Activated naive CD4-positive, alpha-beta T cell treated with anti-CD3 and anti-CD28 coated beads, Interleukin-2, amount 10 ng/mL, durations not matched to agents 7 days and 5 days (primary cell): ENCODE data around the gene VHLL.
A peak's percentile ranks its signal among the peaks of the same experiment; 100 is the strongest.
"Not testable (repeated sequence)": the region's sequence is repeated elsewhere in the genome, so short reads cannot be mapped to it uniquely, and the experiment has no call there.

Experiments used
- CTCF ChIA-PET: fragments of 350-600 bp; sonication (Branson Sonifier 250); formaldehyde crosslinking; loops from one replicate; lab custom pipeline; 2021; ENCODE audit warnings: antibody characterized with exemption; lab: Charles Lee
- DNase-seq: peaks from one replicate; pipeline ENCODE4 v3.0.0-alpha.2; 2020
- H3K27ac Mint-ChIP-seq: one replicate; pipeline ENCODE4 v1.8.0; 2021; ENCODE audit warnings: mild to moderate bottlenecking, moderate library complexity, mixed read lengths
- H3K27me3 Mint-ChIP-seq: one replicate; pipeline ENCODE4 v1.8.0; 2021; ENCODE audit warnings: mild to moderate bottlenecking, mixed read lengths
- H3K36me3 Mint-ChIP-seq: one replicate; pipeline ENCODE4 v1.8.0; 2021; ENCODE audit warnings: mixed read lengths
- H3K4me1 Mint-ChIP-seq: one replicate; pipeline ENCODE4 v1.8.0; 2021; ENCODE audit warnings: mixed read lengths
- H3K4me3 Mint-ChIP-seq: one replicate; pipeline ENCODE4 v1.8.0; 2021; ENCODE audit warnings: mild to moderate bottlenecking, moderate library complexity, mixed read lengths
- H3K9me3 Mint-ChIP-seq: one replicate; pipeline ENCODE4 v1.8.0; 2021; ENCODE audit warnings: mixed read lengths

The VHLL gene

DNA sequence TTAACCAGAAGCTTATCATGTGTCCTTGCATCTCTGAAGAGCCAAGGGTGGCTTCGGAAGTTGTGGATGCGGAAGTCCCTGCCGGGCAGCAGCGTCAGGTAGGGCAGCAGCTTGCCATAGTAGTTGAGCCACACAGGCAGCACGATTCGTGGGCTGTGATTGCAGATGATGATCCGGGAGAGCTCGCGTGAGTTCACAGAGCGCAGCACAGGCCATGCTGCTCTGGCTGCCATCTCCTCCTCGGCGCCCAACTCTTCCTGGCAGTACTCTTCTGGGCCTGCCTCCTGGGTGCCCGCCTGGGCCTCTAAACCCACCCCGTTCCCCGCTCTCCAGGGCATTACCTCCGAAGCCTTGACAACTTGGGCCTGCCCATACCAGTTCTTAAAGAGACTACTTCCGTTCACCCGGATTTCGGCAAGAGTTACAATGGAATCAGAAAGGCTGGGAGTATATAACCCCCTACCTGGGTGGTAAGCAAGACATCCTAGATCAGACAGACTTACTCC lies at the start of gene VHLL:
Gene VHLL, minus strand, starts transcription at position 456 of the 506 bp plus-strand sequence. Its CDS starts 118 bp downstream, at position 338.
- H3K9me3 Mint-ChIP-seq: no peaks in the 10 kb centered on the region

DNA sequence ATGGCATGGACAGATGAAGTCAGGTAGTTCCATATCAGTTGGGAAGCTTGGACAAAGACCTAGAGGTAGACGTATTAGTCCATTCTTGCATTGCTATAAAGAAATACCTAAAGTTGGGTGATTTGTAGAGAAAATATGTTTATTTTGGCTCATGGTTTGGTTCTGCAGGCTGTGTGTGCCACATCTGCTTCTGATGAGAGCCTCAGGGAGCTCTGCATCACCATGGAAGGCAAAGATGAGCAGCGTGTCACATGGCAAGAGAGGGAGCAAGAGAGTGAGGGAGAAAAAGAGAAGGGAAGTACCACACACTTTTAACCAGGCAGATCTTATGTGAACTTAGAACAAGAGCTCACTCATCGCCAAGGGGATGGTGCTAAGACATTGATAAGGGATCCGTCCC lies 48.2 kb upstream of the VHLL start:
- CTCF ChIA-PET: interaction anchor here (1.3 kb wide), 1 partner anchor 39 kb away, joined by 6 read pairs; no protein-coding TSS in a partner anchor
- peaks cover 3% of the 10 kb centered on the region for H3K4me1 Mint-ChIP-seq
- no peak overlapping the region for H3K4me3 Mint-ChIP-seq
- DNase-seq: no peak
- H3K27me3 Mint-ChIP-seq: peaks cover 32% of the 10 kb centered on the region
- no peak overlapping the region for H3K27ac Mint-ChIP-seq
- H3K36me3 Mint-ChIP-seq: no peaks in the 10 kb centered on the region
- no peaks in the 10 kb centered on the region for H3K9me3 Mint-ChIP-seq

More for the DNA sequence above, at the start of gene VHLL:
- Mint-ChIP-seq H3K27me3 (no peaks in the 10 kb centered on the region), H3K4me3 (no peak within 1 kb of the TSS), H3K27ac (no peak within 1 kb of the TSS), H3K4me1 (peaks cover 17% of the 10 kb centered on the region), H3K36me3 (peaks cover 4% of the 10 kb centered on the region)
- CTCF ChIA-PET: no interaction called here
- no peak for DNase-seq

DNA sequence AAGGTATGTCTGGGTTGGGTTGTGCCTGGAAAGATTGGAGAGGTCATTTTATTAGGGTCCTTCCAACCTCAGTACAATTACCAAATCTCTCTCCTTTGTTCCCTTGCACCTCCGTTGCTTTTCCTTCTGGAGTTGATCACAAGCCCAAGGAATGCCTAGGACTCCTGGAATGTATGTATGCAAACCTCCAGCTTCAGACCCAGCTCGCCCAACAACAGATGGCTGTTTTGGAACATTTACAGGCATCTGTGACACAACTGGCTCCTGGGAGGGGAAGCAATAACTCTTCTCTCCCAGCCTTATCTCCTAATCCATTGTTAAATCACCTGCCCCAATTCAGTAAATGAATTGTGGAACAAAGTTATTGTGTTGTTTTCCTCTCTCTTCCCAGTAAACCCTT lies 47.5 kb upstream of the VHLL start:
- Mint-ChIP-seq H3K4me1 (peaks cover 3% of the 10 kb centered on the region), H3K36me3 (no peaks in the 10 kb centered on the region), H3K4me3 (no peak overlapping the region)

DNA sequence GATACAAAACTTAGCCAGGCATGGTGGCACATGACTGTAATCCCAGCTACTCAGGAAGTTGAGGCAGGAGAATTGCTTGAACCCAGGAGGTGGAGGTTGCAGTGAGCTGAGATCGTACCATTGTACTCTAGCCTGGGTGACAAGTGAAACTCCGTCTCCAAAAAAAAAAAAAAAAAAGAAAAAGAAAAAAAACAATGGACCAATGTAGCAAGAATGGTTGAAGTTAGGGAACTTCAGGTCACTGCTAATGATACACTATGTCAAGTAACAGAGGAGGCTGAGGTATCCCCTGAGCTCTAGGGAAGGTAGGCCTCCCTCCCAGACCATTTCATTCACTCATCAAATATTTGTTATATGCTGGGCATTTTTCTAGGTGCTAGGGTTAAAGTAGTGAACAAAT lies 46.9 kb upstream of the VHLL start:
- H3K36me3 Mint-ChIP-seq, CTCF ChIA-PET, H3K27ac Mint-ChIP-seq, H3K4me3 Mint-ChIP-seq, H3K9me3 Mint-ChIP-seq, H3K4me1 Mint-ChIP-seq, DNase-seq: not testable (repeated sequence)
- peaks cover 28% of the 10 kb centered on the region for H3K27me3 Mint-ChIP-seq

More for the DNA sequence above, 47.5 kb upstream of the VHLL start:
- Mint-ChIP-seq H3K27me3 (peaks cover 28% of the 10 kb centered on the region), H3K27ac (no peak overlapping the region), H3K9me3 (no peaks in the 10 kb centered on the region)
- no peak for DNase-seq
- CTCF ChIA-PET: no interaction called here

DNA sequence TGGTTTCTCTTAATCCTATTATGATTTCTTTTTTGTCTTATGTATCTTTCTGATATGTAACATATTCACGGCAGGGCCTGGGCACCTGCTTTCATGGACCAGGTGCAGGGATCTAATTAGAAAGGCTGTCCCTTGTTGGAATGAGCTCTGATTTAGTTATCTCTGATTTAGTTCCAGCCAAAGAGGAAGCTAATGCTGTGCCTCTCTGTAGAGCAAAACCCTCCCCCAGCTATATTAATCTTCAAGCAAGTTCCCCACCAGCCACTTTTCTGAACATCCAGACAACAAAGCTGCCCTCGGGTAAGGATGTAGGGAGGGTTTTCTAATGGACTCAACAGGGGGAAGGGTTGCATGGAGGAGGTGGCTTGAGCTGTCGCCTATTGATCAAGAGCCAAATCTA lies 45.3 kb upstream of the VHLL start:
- no peaks in the 10 kb centered on the region for H3K9me3 Mint-ChIP-seq
- CTCF ChIA-PET: interaction anchor here (1.0 to 1.1 kb wide), 3 partner anchors 12 to 102 kb away, joined by 3 to 5 read pairs (median 4); no protein-coding TSS in a partner anchor
- no peak for DNase-seq
- peaks cover under 1% of the 10 kb centered on the region for H3K4me1 Mint-ChIP-seq
- H3K36me3 Mint-ChIP-seq: no peaks in the 10 kb centered on the region
- H3K27me3 Mint-ChIP-seq: peaks cover 28% of the 10 kb centered on the region
- no peak overlapping the region for H3K27ac Mint-ChIP-seq
- no peak overlapping the region for H3K4me3 Mint-ChIP-seq

DNA sequence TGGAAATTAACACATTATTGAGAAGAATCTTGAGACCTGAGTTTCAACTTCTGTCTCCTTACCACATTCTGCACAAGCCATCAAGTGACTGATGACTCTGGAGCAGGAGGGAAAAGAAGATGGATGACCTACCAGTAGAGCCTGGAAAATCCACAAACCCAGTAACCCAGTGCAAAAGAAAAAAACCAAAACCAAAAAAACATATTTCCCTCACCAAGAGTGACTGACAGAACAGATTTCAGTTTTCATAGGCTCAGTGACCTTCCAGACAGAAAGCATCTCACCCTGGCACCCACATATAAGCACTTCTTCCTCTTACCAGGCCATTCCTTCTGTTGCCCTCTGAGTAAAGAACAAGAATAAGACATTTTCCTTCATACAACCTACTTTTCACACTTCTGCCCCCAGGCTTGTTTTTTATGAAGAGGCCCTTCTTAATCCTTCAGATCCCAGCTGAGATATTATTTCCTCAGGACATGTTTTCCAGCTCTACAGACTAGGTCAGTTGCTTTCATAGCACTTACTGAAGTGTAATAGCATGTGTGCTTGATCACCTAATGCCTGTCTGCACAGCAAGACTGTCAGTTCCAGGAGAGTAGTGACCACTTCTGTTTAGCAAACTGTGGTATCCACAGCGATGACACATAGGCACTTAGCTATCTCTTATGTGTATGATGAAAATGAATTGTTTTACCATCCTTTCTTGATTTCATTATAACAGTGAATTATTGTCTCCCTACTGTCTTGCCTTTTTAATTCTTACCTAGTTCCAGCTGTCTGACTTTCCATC lies 43.3 kb upstream of the VHLL start:
- Mint-ChIP-seq H3K4me1 (peaks cover 11% of the 10 kb centered on the region), H3K4me3 (no peak overlapping the region), H3K27me3 (peaks cover 25% of the 10 kb centered on the region), H3K36me3 (peaks cover 2% of the 10 kb centered on the region), H3K9me3 (no peaks in the 10 kb centered on the region), H3K27ac (no peak overlapping the region)
- CTCF ChIA-PET: interaction anchor here (1.1 to 1.4 kb wide), 3 partner anchors 9 to 44 kb away, joined by 3 to 5 read pairs (median 4); no protein-coding TSS in a partner anchor
- DNase-seq: no peak

DNA sequence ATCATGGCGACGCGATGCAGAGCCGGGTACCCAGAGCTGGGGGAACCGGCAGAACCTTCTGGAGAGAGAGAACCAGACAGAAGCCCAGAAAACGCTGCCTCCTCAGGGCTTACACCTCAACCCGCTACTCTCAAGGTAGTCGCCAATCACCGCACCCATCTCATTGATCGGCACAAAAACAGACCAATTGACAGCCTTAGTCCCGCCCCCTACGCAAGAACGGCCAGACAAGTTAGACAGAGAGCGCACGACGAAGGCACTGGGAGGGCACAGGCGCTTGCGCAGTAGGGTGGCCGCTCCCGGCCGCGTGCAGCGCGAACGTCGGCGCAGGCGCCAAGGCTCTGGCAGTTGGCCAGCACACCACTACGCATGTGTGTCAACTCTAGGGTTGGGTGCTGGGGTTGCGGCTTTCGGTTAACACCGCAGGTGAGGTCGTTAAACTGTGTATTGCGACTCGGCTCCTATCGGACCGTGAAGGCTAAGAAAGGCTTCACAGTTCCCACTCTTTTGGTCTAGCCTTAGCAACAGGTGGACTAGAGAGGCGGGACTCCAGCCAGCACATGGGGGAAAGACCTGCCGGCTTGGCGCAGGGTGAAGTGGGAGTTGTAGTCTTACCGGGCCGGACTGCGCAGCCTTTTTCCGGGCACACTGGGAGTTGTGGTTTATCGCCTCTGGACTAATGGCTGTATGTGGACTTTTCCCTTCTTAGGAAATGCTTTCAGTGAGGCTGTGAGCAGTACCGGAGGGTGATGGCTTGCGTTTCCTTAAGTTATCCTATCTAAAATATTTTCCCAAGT lies 39.3 kb upstream of the VHLL start, which contains the start of the genes CCT3 and TSACC:
Gene CCT3, minus strand, starts transcription at position 113 of the 797 bp plus-strand sequence. Its CDS starts 108 bp downstream, at position 5.
Gene TSACC, plus strand, starts transcription at position 347 of the 797 bp plus-strand sequence. CDS start 1,232 bp downstream, outside the sequence.
- Mint-ChIP-seq H3K36me3 (peaks cover 30% of the 10 kb centered on the region), H3K4me1 (peaks cover 39% of the 10 kb centered on the region), H3K27me3 (peaks cover 5% of the 10 kb centered on the region), H3K4me3 (peak within 1 kb of the TSS; percentile 92), H3K27ac (peak within 1 kb of the TSS; percentile 98), H3K9me3 (no peaks in the 10 kb centered on the region)
- peak; percentile 99 for DNase-seq
- CTCF ChIA-PET: interaction anchor here (0.6 to 1.9 kb wide), 2 partner anchors 16 to 380 kb away, joined by 4 to 5 read pairs; no protein-coding TSS in a partner anchor

DNA sequence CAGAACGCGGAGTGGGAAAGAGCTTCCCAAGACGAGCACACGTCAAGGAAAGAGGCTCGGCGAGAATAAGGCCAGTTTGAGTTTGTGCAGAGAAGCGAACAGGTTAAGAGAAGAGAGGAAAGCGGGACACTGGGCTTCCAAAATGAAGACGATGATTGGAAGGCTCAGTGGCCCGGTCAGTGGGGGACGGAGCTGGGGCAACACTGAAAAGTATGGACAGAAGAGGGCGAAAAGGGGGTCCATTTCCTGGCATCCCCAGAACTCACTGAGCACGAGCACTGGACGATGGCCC lies 38.7 kb upstream of the VHLL start:
- no peaks in the 10 kb centered on the region for H3K9me3 Mint-ChIP-seq
- DNase-seq: no peak
- H3K36me3 Mint-ChIP-seq: peaks cover 32% of the 10 kb centered on the region
- CTCF ChIA-PET: interaction anchor here (0.6 to 1.9 kb wide), 2 partner anchors 16 to 380 kb away, joined by 4 to 5 read pairs; no protein-coding TSS in a partner anchor
- H3K27me3 Mint-ChIP-seq: no peaks in the 10 kb centered on the region
- H3K27ac Mint-ChIP-seq: peak overlapping the region; percentile 98
- H3K4me1 Mint-ChIP-seq: peaks cover 39% of the 10 kb centered on the region
- H3K4me3 Mint-ChIP-seq: peak overlapping the region; percentile 92

DNA sequence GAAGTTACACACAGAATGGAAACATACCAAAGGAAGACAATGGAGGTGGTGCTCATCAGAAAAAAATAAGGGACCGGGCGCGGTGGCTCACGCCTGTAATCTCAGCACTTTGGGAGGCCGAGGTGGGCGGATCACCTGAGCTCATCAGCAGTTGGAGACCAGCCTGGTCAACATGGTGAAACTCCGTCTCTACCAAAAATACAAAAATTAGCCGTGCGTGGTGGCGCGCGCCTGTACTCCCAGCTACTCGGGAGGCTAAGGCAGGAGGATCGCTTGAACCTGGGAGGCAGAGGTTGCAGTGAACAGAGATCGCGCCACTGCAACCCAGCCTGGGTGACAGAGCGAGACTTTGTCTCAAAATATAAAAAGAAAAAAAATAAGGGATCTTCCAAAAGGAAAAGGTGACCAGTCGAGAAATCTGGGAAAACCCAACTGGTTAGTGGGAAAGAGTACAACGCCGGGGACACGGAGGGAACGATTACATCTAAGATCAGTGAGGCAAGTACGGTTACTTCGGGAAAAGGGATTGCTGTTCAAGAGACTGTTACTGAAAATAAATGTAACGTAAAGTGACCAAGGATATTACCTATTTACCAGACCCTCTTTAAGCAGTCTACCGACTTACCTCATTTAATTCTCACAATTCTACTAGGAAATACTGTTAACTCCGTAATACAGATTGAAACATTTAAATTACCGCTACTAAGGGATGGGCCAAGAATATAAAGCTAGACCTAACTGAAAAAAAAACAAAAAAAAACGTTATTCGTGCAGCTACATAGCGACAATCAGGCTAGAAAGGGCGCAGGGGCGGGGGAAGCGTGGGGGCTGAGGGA lies 38.2 kb upstream of the VHLL start:
- CTCF ChIA-PET: interaction anchor here (0.6 to 1.9 kb wide), 2 partner anchors 15 to 379 kb away, joined by 4 to 5 read pairs; no protein-coding TSS in a partner anchor
- peaks cover 32% of the 10 kb centered on the region for H3K36me3 Mint-ChIP-seq
- peak; percentile 43 for DNase-seq
- peaks cover 39% of the 10 kb centered on the region for H3K4me1 Mint-ChIP-seq
- H3K4me3 Mint-ChIP-seq: peak overlapping the region; percentile 92
- H3K9me3 Mint-ChIP-seq: no peaks in the 10 kb centered on the region
- no peaks in the 10 kb centered on the region for H3K27me3 Mint-ChIP-seq
- H3K27ac Mint-ChIP-seq: peak overlapping the region; percentile 98

DNA sequence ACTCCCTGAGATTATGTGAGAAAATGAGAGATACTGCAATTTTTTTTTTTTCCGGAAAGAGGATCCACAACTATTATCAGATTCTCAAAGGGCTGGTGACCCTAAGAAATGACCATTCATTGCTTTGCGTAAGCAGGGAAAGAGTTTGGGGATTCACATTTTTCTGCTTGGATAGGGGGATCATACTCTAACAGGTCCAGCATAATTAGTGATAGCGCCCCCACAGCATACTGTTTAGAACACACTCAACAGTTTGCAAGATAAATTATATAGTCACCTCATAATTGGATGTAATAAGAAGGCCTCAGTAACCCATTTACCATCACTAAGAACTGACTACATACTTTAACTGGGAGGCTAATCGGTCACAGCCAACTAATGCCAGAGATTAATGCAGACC lies 37.1 kb upstream of the VHLL start:
- H3K4me1 Mint-ChIP-seq: peaks cover 39% of the 10 kb centered on the region
- peak overlapping the region; percentile 92 for H3K4me3 Mint-ChIP-seq
- no peak for DNase-seq
- H3K27ac Mint-ChIP-seq: peak overlapping the region; percentile 64
- no peaks in the 10 kb centered on the region for H3K27me3 Mint-ChIP-seq
- H3K9me3 Mint-ChIP-seq: no peaks in the 10 kb centered on the region
- CTCF ChIA-PET: interaction anchor here (0.7 kb wide), 1 partner anchor 30 kb away, joined by 3 read pairs; no protein-coding TSS in a partner anchor
- H3K36me3 Mint-ChIP-seq: peaks cover 36% of the 10 kb centered on the region

DNA sequence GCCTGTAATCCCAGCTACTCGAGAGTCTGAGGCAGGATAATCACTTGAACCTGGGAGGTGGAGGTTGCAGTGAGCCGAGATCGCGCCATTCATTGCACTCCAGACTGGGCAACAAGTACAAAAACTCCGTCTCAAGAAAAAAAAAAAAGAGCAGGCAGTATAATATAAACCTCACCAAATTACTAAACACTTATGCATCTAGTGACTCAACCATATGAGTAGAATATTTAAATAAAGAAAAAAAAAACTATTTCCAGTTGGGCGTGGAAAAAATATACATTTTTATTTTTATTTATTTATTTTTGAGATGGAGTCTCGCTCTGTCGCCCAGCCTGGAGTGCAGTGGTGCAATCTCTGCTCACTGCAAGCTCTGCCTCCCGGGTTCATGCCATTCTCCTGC lies 24.1 kb upstream of the VHLL start:
- not testable (repeated sequence) for H3K4me3 Mint-ChIP-seq, DNase-seq, H3K4me1 Mint-ChIP-seq, H3K27ac Mint-ChIP-seq, H3K27me3 Mint-ChIP-seq, H3K9me3 Mint-ChIP-seq
- CTCF ChIA-PET: interaction anchor here (1.2 to 1.9 kb wide), 3 partner anchors 177 to 226 kb away, joined by 3 to 6 read pairs (median 4); no protein-coding TSS in a partner anchor
- H3K36me3 Mint-ChIP-seq: peaks cover 36% of the 10 kb centered on the region

DNA sequence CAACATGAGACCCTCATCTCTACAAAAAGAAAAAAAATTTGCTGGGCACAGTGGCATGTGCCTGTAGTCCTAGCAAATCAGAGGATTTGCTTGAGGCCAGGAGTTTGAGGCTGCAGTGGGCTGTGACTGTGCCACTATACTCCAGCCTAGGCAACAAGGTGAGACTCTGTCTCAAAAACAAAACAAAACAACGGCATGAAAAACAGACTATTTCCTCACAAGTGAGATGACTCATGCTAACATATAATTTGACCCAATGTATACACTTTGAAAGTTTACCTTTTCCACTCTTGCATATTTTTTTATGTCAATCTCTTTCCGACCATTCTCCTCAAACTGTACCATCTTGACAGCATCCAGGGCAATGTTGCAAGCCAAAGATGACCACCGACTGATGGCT lies 21.5 kb upstream of the VHLL start:
- Mint-ChIP-seq H3K27me3 (no peaks in the 10 kb centered on the region), H3K9me3 (no peaks in the 10 kb centered on the region), H3K4me3 (no peak overlapping the region), H3K36me3 (peaks cover 43% of the 10 kb centered on the region), H3K27ac (no peak overlapping the region), H3K4me1 (no peaks in the 10 kb centered on the region)
- CTCF ChIA-PET: interaction anchor here (1.2 to 4.7 kb wide), 4 partner anchors 11 to 230 kb away, joined by 3 to 73 read pairs (median 4); no protein-coding TSS in a partner anchor
- DNase-seq: no peak

DNA sequence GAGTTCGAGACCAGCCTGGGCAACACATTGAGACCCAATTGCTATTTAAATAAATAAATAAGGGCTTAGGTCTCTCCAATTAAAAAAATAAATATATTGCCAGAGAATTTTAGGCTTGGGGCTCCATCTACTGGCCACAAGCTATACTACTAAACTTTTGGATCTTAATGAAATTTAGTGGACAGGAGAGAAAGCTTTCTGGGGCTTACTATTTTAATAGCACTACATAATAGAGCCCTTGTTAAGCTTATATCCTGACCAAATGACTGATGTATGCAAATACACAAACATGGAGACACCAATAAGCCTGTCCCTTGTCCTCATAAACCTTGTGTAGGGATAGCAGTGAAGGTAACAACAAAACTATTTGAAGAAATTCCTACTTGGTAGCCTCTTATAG lies 20.6 kb upstream of the VHLL start:
- Mint-ChIP-seq H3K9me3 (no peaks in the 10 kb centered on the region), H3K27me3 (no peaks in the 10 kb centered on the region), H3K36me3 (peaks cover 44% of the 10 kb centered on the region), H3K4me3 (no peak overlapping the region), H3K27ac (no peak overlapping the region), H3K4me1 (no peaks in the 10 kb centered on the region)
- peak; percentile 49 for DNase-seq
- CTCF ChIA-PET: interaction anchor here (0.7 to 4.7 kb wide), 23 partner anchors 12 to 235 kb away, joined by 3 to 73 read pairs (median 4); partner anchors contain the start of genes SMG5 and TMEM79
